Stomach smooth muscle (tissue), 2 donors: ENCODE data around the gene OVOL2.
"Not testable (repeated sequence)": the region's sequence is repeated elsewhere in the genome, so short reads cannot be mapped to it uniquely, and the experiment has no call there.

Source experiments
- H3K27ac ChIP-seq: one replicate; pipeline ENCODE4 v1.7.0; 2013; ENCODE audit warnings: mild to moderate bottlenecking, low read length, inconsistent platforms
- H3K27me3 ChIP-seq, 2 donors: one replicate each; pipeline ENCODE4 v1.7.0; 2013; ENCODE audit warnings: low read length in 2 of 2; ENCODE audit not compliant: insufficient read depth in 2 of 2, control insufficient read depth in 1 of 2
- H3K36me3 ChIP-seq, 2 donors: one replicate each; pipeline ENCODE4 v1.7.0; 2013; ENCODE audit warnings: low read length in 2 of 2; ENCODE audit not compliant: control insufficient read depth in 2 of 2, insufficient read depth in 2 of 2
- H3K4me1 ChIP-seq: one replicate; pipeline ENCODE4 v1.7.0; 2013; ENCODE audit warnings: low read length; ENCODE audit not compliant: control insufficient read depth, insufficient read depth
- H3K4me3 ChIP-seq, 2 donors: one replicate each; pipeline ENCODE4 v1.7.0; 2013; ENCODE audit warnings: low read length in 2 of 2
- H3K9ac ChIP-seq, 2 donors: one replicate each; pipeline ENCODE4 v1.7.0; 2013; ENCODE audit warnings: low read length in 2 of 2, mild to moderate bottlenecking in 1 of 2
- H3K9me3 ChIP-seq, 2 donors: one replicate each; pipeline ENCODE4 v1.7.0; 2013; ENCODE audit warnings: low read length in 2 of 2; ENCODE audit not compliant: control insufficient read depth in 2 of 2
- donor health status: healthy.
- donor health status: Pancreatic carcinoma.

The OVOL2 gene

GRCh38 chr20:18032977-18033892 lies 24.5 kb downstream of the OVOL2 start:
- H3K4me1 ChIP-seq = no peaks in the 10 kb centered on the region
- no peaks in the 10 kb centered on the region for H3K9me3 ChIP-seq
- H3K4me3 ChIP-seq = no peak overlapping the region
- H3K27ac ChIP-seq = no peak overlapping the region
- H3K27me3 ChIP-seq = no peaks in the 10 kb centered on the region
- H3K36me3 ChIP-seq = no peaks in the 10 kb centered on the region
- H3K9ac ChIP-seq = no peak overlapping the region

- Histone ChIP-seq H3K4me3 (no peak overlapping the region), H3K27me3 (no peaks in the 10 kb centered on the region), H3K27ac (no peak overlapping the region), H3K4me1 (no peaks in the 10 kb centered on the region), H3K9ac (no peak overlapping the region), H3K36me3 (no peaks in the 10 kb centered on the region), H3K9me3 (no peaks in the 10 kb centered on the region)
These were observed 25.7 kb downstream of the OVOL2 start for GRCh38 chr20:18031888-18032509.

- no peak overlapping the region for H3K9ac ChIP-seq
- H3K27me3 ChIP-seq = peaks cover 0 to 2% of the 10 kb centered on the region in 2 donors
- H3K4me1 ChIP-seq = no peaks in the 10 kb centered on the region
- H3K9me3 ChIP-seq = no peaks in the 10 kb centered on the region
- no peak overlapping the region for H3K27ac ChIP-seq
- H3K36me3 ChIP-seq = no peaks in the 10 kb centered on the region
- H3K4me3 ChIP-seq = no peak overlapping the region
These were observed 26.7 kb downstream of the OVOL2 start for GRCh38 chr20:18031050-18031449.

GRCh38 chr20:18030020-18030419 lies 27.7 kb downstream of the OVOL2 start:
- Histone ChIP-seq H3K9ac (no peak overlapping the region), H3K27me3 (peaks cover 0 to 2% of the 10 kb centered on the region in 2 donors), H3K4me3 (no peak overlapping the region), H3K9me3 (no peaks in the 10 kb centered on the region), H3K4me1 (no peaks in the 10 kb centered on the region), H3K27ac (no peak overlapping the region), H3K36me3 (no peaks in the 10 kb centered on the region)

- not testable (repeated sequence) for H3K4me3 ChIP-seq, H3K4me1 ChIP-seq, H3K9me3 ChIP-seq, H3K27ac ChIP-seq, H3K9ac ChIP-seq, H3K27me3 ChIP-seq, H3K36me3 ChIP-seq
These were observed 30.7 kb downstream of the OVOL2 start for GRCh38 chr20:18027011-18027410.

GRCh38 chr20:18024606-18025127 lies 33.0 kb downstream of the OVOL2 start:
- no peaks in the 10 kb centered on the region for H3K4me1 ChIP-seq
- H3K27ac ChIP-seq = no peak overlapping the region
- H3K27me3 ChIP-seq = peaks cover 0 to 2% of the 10 kb centered on the region in 2 donors
- H3K9me3 ChIP-seq = no peaks in the 10 kb centered on the region
- H3K9ac ChIP-seq = no peak overlapping the region
- H3K36me3 ChIP-seq = no peaks in the 10 kb centered on the region
- H3K4me3 ChIP-seq = no peak overlapping the region

- no peak overlapping the region for H3K4me3 ChIP-seq
- H3K27me3 ChIP-seq = no peaks in the 10 kb centered on the region
- H3K36me3 ChIP-seq = no peaks in the 10 kb centered on the region
- H3K27ac ChIP-seq = no peak overlapping the region
- H3K9ac ChIP-seq = no peak overlapping the region
- no peaks in the 10 kb centered on the region for H3K9me3 ChIP-seq
- H3K4me1 ChIP-seq = no peaks in the 10 kb centered on the region
These were observed 36.8 kb downstream of the OVOL2 start for GRCh38 chr20:18020931-18021330.

GRCh38 chr20:18019068-18019467 lies 38.6 kb downstream of the OVOL2 start:
- Histone ChIP-seq H3K27ac (no peak overlapping the region), H3K4me1 (no peaks in the 10 kb centered on the region), H3K9me3 (no peaks in the 10 kb centered on the region), H3K27me3 (no peaks in the 10 kb centered on the region), H3K9ac (no peak overlapping the region), H3K4me3 (no peak overlapping the region), H3K36me3 (no peaks in the 10 kb centered on the region)

GRCh38 chr20:18018100-18018499 lies 39.6 kb downstream of the OVOL2 start:
- Histone ChIP-seq H3K36me3 (no peaks in the 10 kb centered on the region), H3K4me3 (no peak overlapping the region), H3K27me3 (no peaks in the 10 kb centered on the region), H3K27ac (no peak overlapping the region), H3K9me3 (no peaks in the 10 kb centered on the region), H3K4me1 (no peaks in the 10 kb centered on the region), H3K9ac (no peak overlapping the region)

- H3K9me3 ChIP-seq = no peaks in the 10 kb centered on the region
- no peaks in the 10 kb centered on the region for H3K27me3 ChIP-seq
- no peak overlapping the region for H3K9ac ChIP-seq
These were observed 40.9 kb downstream of the OVOL2 start for GRCh38 chr20:18016772-18017171.

GRCh38 chr20:18014411-18014810 lies 43.3 kb downstream of the OVOL2 start:
- no peaks in the 10 kb centered on the region for H3K27me3 ChIP-seq
- no peaks in the 10 kb centered on the region for H3K36me3 ChIP-seq
- no peak overlapping the region for H3K27ac ChIP-seq
- H3K4me1 ChIP-seq = no peaks in the 10 kb centered on the region
- no peaks in the 10 kb centered on the region for H3K9me3 ChIP-seq
- no peak overlapping the region for H3K4me3 ChIP-seq
- no peak overlapping the region for H3K9ac ChIP-seq

More at GRCh38 chr20:18016772-18017171, 40.9 kb downstream of the OVOL2 start:
- H3K4me1 ChIP-seq = no peaks in the 10 kb centered on the region
- H3K36me3 ChIP-seq = no peaks in the 10 kb centered on the region
- H3K4me3 ChIP-seq = no peak overlapping the region
- H3K27ac ChIP-seq = no peak overlapping the region
